Measurements from ENCODE around the gene RCOR1.
A peak's percentile ranks its signal among the peaks of the same experiment; 100 is the strongest.
"Not testable (repeated sequence)": the region's sequence is repeated elsewhere in the genome, so short reads cannot be mapped to it uniquely, and the experiment has no call there.

Gene RCOR1

GRCh38 chr14:102593825-102594137 is 1.3 kb downstream of the RCOR1 start:
- no peak for DNase-seq

GRCh38 chr14:102594514-102595175 is 2.2 kb downstream of the RCOR1 start:
- DNase-seq, result peak; percentile 61 to 78

GRCh38 chr14:102601378-102601925 is 9.0 kb downstream of the RCOR1 start:
- no peak for DNase-seq

GRCh38 chr14:102602421-102603292 is 10.2 kb downstream of the RCOR1 start:
- no peak for DNase-seq

- no peak for DNase-seq
Measured at GRCh38 chr14:102603293-102603907, 11.0 kb downstream of the RCOR1 start.

- no peak for DNase-seq
Measured at GRCh38 chr14:102604183-102604582, 11.7 kb downstream of the RCOR1 start.

- DNase-seq, result no peak
Measured at GRCh38 chr14:102605029-102605428, 12.6 kb downstream of the RCOR1 start.

- DNase-seq, result no peak
Measured at GRCh38 chr14:102606296-102606695, 13.8 kb downstream of the RCOR1 start.

- DNase-seq, result no peak
Measured at GRCh38 chr14:102608064-102608446, 15.6 kb downstream of the RCOR1 start.

- no peak for DNase-seq
Measured at GRCh38 chr14:102610968-102611811, 18.7 kb downstream of the RCOR1 start.

GRCh38 chr14:102616318-102616717 is 23.9 kb downstream of the RCOR1 start:
- no peak for DNase-seq

GRCh38 chr14:102616799-102617198 is 24.4 kb downstream of the RCOR1 start:
- no peak for DNase-seq

- DNase-seq, result not testable (repeated sequence)
Measured at GRCh38 chr14:102619012-102619411, 26.6 kb downstream of the RCOR1 start.

GRCh38 chr14:102620413-102620812 is 28.0 kb downstream of the RCOR1 start:
- no peak for DNase-seq

- DNase-seq, result peak in 1 of 2 experiments; percentile 16
Measured at GRCh38 chr14:102622262-102622885, 29.9 kb downstream of the RCOR1 start.

- DNase-seq, result no peak
Measured at GRCh38 chr14:102624666-102625065, 32.2 kb downstream of the RCOR1 start.

GRCh38 chr14:102625564-102626296 is 33.3 kb downstream of the RCOR1 start:
- no peak for DNase-seq

GRCh38 chr14:102626530-102626929 is 34.1 kb downstream of the RCOR1 start:
- DNase-seq, result no peak

- DNase-seq, result no peak
Measured at GRCh38 chr14:102629011-102629444, 36.6 kb downstream of the RCOR1 start.

GRCh38 chr14:102629808-102630350 is 37.4 kb downstream of the RCOR1 start:
- DNase-seq, result no peak

GRCh38 chr14:102630405-102630804 is 38.0 kb downstream of the RCOR1 start:
- no peak for DNase-seq
